Trophoblast cell (in vitro differentiated cells and primary cell): ENCODE data around the gene RFX8. TPM values are rescaled to one million over a fixed set of nuclear protein-coding genes. Genes with fewer than 3 reads are reported as not detected.

Experiments
- DNase-seq, 2 donors: peaks; one replicate each; pipeline ENCODE4 v3.0.0-alpha.2; 2016
- H2AFZ ChIP-seq: 2 replicates; pipeline ENCODE4 v1.6.1; 2013; ENCODE audit warnings: low read length, moderate library complexity, mild to moderate bottlenecking; ENCODE audit not compliant: insufficient read depth, poor library complexity
- H2AK5ac ChIP-seq: 2 replicates; pipeline ENCODE4 v1.6.1; 2013; ENCODE audit warnings: mild to moderate bottlenecking, low read length
- H2BK120ac ChIP-seq: 2 replicates; pipeline ENCODE4 v1.6.1; 2013; ENCODE audit warnings: low read length, mild to moderate bottlenecking, moderate library complexity; ENCODE audit not compliant: insufficient read depth, poor library complexity
- H2BK12ac ChIP-seq: 2 replicates; pipeline ENCODE4 v1.6.1; 2013; ENCODE audit warnings: mild to moderate bottlenecking, low read length, moderate library complexity
- H2BK5ac ChIP-seq: 2 replicates; pipeline ENCODE4 v1.6.1; 2013; ENCODE audit warnings: low read length, low read depth, moderate library complexity, mild to moderate bottlenecking; ENCODE audit not compliant: poor library complexity
- H3K14ac ChIP-seq: 2 replicates; pipeline ENCODE4 v1.6.1; 2013; ENCODE audit warnings: mild to moderate bottlenecking, low read length
- H3K18ac ChIP-seq: 2 replicates; pipeline ENCODE4 v1.6.1; 2013; ENCODE audit warnings: mild to moderate bottlenecking, low read length
- H3K23ac ChIP-seq: 2 replicates; pipeline ENCODE4 v1.6.1; 2013; ENCODE audit warnings: low read length
- H3K27ac ChIP-seq: 2 replicates; pipeline ENCODE4 v1.5.1; 2013; ENCODE audit warnings: low read depth, mild to moderate bottlenecking, inconsistent platforms, low read length, moderate library complexity
- H3K27me3 ChIP-seq: 2 replicates; pipeline ENCODE4 v1.6.1; 2013; ENCODE audit warnings: inconsistent platforms, mild to moderate bottlenecking, low read length, moderate library complexity; ENCODE audit not compliant: insufficient read depth
- H3K36me3 ChIP-seq, 2 experiments: 1 replicate in 1 of 2; 2 replicates in 1 of 2; pipeline ENCODE4 v1.6.1; 2013; ENCODE audit warnings: low read length in 2 of 2, mild to moderate bottlenecking in 2 of 2, moderate library complexity in 1 of 2; ENCODE audit not compliant: insufficient read depth in 2 of 2, control insufficient read depth in 1 of 2
- H3K4ac ChIP-seq: 2 replicates; pipeline ENCODE4 v1.6.1; 2013; ENCODE audit warnings: low read depth, mild to moderate bottlenecking, low read length, moderate library complexity
- H3K4me1 ChIP-seq, 2 experiments: 1 replicate in 1 of 2; 2 replicates in 1 of 2; pipeline ENCODE4 v1.6.1; 2013; ENCODE audit warnings: low read length in 2 of 2, mild to moderate bottlenecking in 2 of 2, moderate library complexity in 1 of 2; ENCODE audit not compliant: insufficient read depth in 2 of 2, control insufficient read depth in 1 of 2
- H3K4me2 ChIP-seq: 2 replicates; pipeline ENCODE4 v1.6.1; 2013; ENCODE audit warnings: inconsistent platforms, mild to moderate bottlenecking, low read length, moderate library complexity
- H3K4me3 ChIP-seq: 2 replicates; pipeline ENCODE4 v1.5.1; 2013; ENCODE audit warnings: mild to moderate bottlenecking, low read depth, low read length, inconsistent platforms
- H3K79me1 ChIP-seq: one replicate; pipeline ENCODE4 v1.6.1; 2013; ENCODE audit warnings: low read length
- H3K79me2 ChIP-seq: 2 replicates; pipeline ENCODE4 v1.6.1; 2013; ENCODE audit warnings: low read length, mild to moderate bottlenecking; ENCODE audit not compliant: control insufficient read depth, insufficient read depth, poor library complexity
- H3K9ac ChIP-seq: 2 replicates; pipeline ENCODE4 v1.6.1; 2013; ENCODE audit warnings: mild to moderate bottlenecking, low read length
- H3K9me3 ChIP-seq: 2 replicates; pipeline ENCODE4 v1.6.1; 2013; ENCODE audit warnings: low read depth, mild to moderate bottlenecking, control low read depth, inconsistent platforms, low read length; ENCODE audit not compliant: insufficient read depth
- H4K12ac ChIP-seq: 2 replicates; pipeline ENCODE4 v1.6.1; 2013; ENCODE audit warnings: low read depth, mild to moderate bottlenecking, low read length, moderate library complexity
- H4K8ac ChIP-seq: 2 replicates; pipeline ENCODE4 v1.6.1; 2013; ENCODE audit warnings: low read depth, mild to moderate bottlenecking, low read length, moderate library complexity
- H4K91ac ChIP-seq: one replicate; pipeline ENCODE4 v1.6.1; 2013; ENCODE audit warnings: low read depth, mild to moderate bottlenecking, low read length, moderate library complexity
- WGBS: extraction: QIAGEN DNeasy Blood & Tissue Kit; methylation state at CpG from one replicate; pipeline ENCODE4 v1.1.7; 2013; ENCODE audit warnings: missing lambda C conversion rate; ENCODE audit not compliant: insufficient read length, insufficient coverage; ENCODE audit errors: extremely low coverage; 5-methylcytosine and 5-hydroxymethylcytosine counted together
- polyA plus RNA-seq: library from polyadenylated mRNA; stranded (reverse); fragments of 200-250 nt; gene quantifications from 2 replicates; pipeline ENCODE4 v1.2.3, GENCODE V29; 2013

The RFX8 gene
- polyA plus RNA-seq: 0.01 and 0.03 TPM in 2 replicates

GRCh38 chr2:101474731-101475384, at the start of gene RFX8:
RFX8 (minus strand) TSS chr2:101475112; CDS start chr2:101466848, 8,264 bp downstream.
- no peaks in the 10 kb centered on the region for H3K79me1 ChIP-seq
- H2BK12ac ChIP-seq: no peak within 1 kb of the TSS
- peak within 1 kb of the TSS; percentile 62 for H3K4me3 ChIP-seq
- H3K14ac ChIP-seq: no peak within 1 kb of the TSS
- no peak within 1 kb of the TSS for H3K23ac ChIP-seq
- H3K27me3 ChIP-seq: peaks cover 17% of the 10 kb centered on the region
- H3K18ac ChIP-seq: no peak within 1 kb of the TSS
- no peak within 1 kb of the TSS for H3K4ac ChIP-seq
- no peak within 1 kb of the TSS for H2AK5ac ChIP-seq
- no peak within 1 kb of the TSS for H4K12ac ChIP-seq
- no peak within 1 kb of the TSS for H2BK120ac ChIP-seq
- H3K9ac ChIP-seq: no peak within 1 kb of the TSS
- H3K79me2 ChIP-seq: no peaks in the 10 kb centered on the region
- no peak within 1 kb of the TSS for H4K91ac ChIP-seq
- peaks cover 7 to 9% of the 10 kb centered on the region in 2 experiments for H3K4me1 ChIP-seq
- H3K36me3 ChIP-seq: no peaks in the 10 kb centered on the region
- H4K8ac ChIP-seq: peak within 1 kb of the TSS; percentile 23
- peak in 1 of 2 donors; percentile 55 for DNase-seq
- H3K9me3 ChIP-seq: no peaks in the 10 kb centered on the region
- no peak within 1 kb of the TSS for H3K27ac ChIP-seq
- peak within 1 kb of the TSS; percentile 76 for H3K4me2 ChIP-seq
- WGBS: no CpG with 5 or more reads among the region's 20 CpGs
- H2BK5ac ChIP-seq: no peak within 1 kb of the TSS
- H2AFZ ChIP-seq: peak within 1 kb of the TSS; percentile 78

- no CpG with 5 or more reads among the region's 8 CpGs for WGBS
- H3K9me3 ChIP-seq: peaks cover 3% of the 10 kb centered on the region
- H3K4me3 ChIP-seq: no peak overlapping the region
- no peak overlapping the region for H2BK12ac ChIP-seq
- H3K23ac ChIP-seq: no peak overlapping the region
- no peak overlapping the region for H2BK5ac ChIP-seq
- H3K9ac ChIP-seq: no peak overlapping the region
- no peak overlapping the region for H3K18ac ChIP-seq
- no peak overlapping the region for H2BK120ac ChIP-seq
- H4K12ac ChIP-seq: no peak overlapping the region
- peaks cover 0 to 4% of the 10 kb centered on the region in 2 experiments for H3K4me1 ChIP-seq
- no peaks in the 10 kb centered on the region for H3K36me3 ChIP-seq
- DNase-seq: no peak
- H3K4me2 ChIP-seq: no peak overlapping the region
- no peak overlapping the region for H3K27ac ChIP-seq
- no peak overlapping the region for H2AFZ ChIP-seq
- no peak overlapping the region for H2AK5ac ChIP-seq
- H3K27me3 ChIP-seq: no peaks in the 10 kb centered on the region
- H3K4ac ChIP-seq: no peak overlapping the region
- no peak overlapping the region for H4K91ac ChIP-seq
- H3K14ac ChIP-seq: no peak overlapping the region
- peaks cover 3% of the 10 kb centered on the region for H3K79me1 ChIP-seq
- no peaks in the 10 kb centered on the region for H3K79me2 ChIP-seq
- no peak overlapping the region for H4K8ac ChIP-seq
Measured at GRCh38 chr2:101521487-101521886, 46.6 kb upstream of the RFX8 start.

GRCh38 chr2:101520246-101520645, 45.3 kb upstream of the RFX8 start:
- Histone ChIP-seq H3K79me2 (no peaks in the 10 kb centered on the region), H2BK120ac (no peak overlapping the region), H4K8ac (no peak overlapping the region), H2AK5ac (no peak overlapping the region), H4K91ac (no peak overlapping the region), H3K4ac (no peak overlapping the region), H3K36me3 (no peaks in the 10 kb centered on the region), H3K27ac (no peak overlapping the region), H4K12ac (no peak overlapping the region), H3K4me1 (peaks cover 0 to 4% of the 10 kb centered on the region in 2 experiments), H3K79me1 (peaks cover 3% of the 10 kb centered on the region), H3K4me3 (no peak overlapping the region), H3K9me3 (peaks cover 3% of the 10 kb centered on the region), H3K14ac (no peak overlapping the region), H3K18ac (no peak overlapping the region), H3K9ac (no peak overlapping the region), H2BK5ac (no peak overlapping the region), H3K27me3 (no peaks in the 10 kb centered on the region), H3K23ac (no peak overlapping the region), H2AFZ (no peak overlapping the region), H3K4me2 (no peak overlapping the region), H2BK12ac (no peak overlapping the region)
- no peak for DNase-seq
- no CpG with 5 or more reads among the region's 3 CpGs for WGBS

- H3K27me3 ChIP-seq: no peaks in the 10 kb centered on the region
- H3K4me3 ChIP-seq: no peak overlapping the region
- H2BK5ac ChIP-seq: no peak overlapping the region
- peak in 1 of 2 donors; percentile 50 for DNase-seq
- peaks cover 0 to 4% of the 10 kb centered on the region in 2 experiments for H3K4me1 ChIP-seq
- peak overlapping the region; percentile 4 for H4K8ac ChIP-seq
- no peak overlapping the region for H3K14ac ChIP-seq
- H2AK5ac ChIP-seq: no peak overlapping the region
- H3K18ac ChIP-seq: no peak overlapping the region
- H2BK12ac ChIP-seq: no peak overlapping the region
- H4K12ac ChIP-seq: no peak overlapping the region
- H3K36me3 ChIP-seq: no peaks in the 10 kb centered on the region
- H3K4me2 ChIP-seq: peak overlapping the region; percentile 15
- peaks cover 3% of the 10 kb centered on the region for H3K79me1 ChIP-seq
- no peak overlapping the region for H4K91ac ChIP-seq
- H3K9ac ChIP-seq: no peak overlapping the region
- whole genome bisulfite sequencing: no CpG with 5 or more reads among the region's 16 CpGs
- H3K23ac ChIP-seq: no peak overlapping the region
- H3K79me2 ChIP-seq: no peaks in the 10 kb centered on the region
- peak overlapping the region; percentile 30 for H2AFZ ChIP-seq
- H2BK120ac ChIP-seq: no peak overlapping the region
- no peak overlapping the region for H3K4ac ChIP-seq
- H3K27ac ChIP-seq: no peak overlapping the region
- peaks cover 3% of the 10 kb centered on the region for H3K9me3 ChIP-seq
Measured at GRCh38 chr2:101518578-101519492, 43.9 kb upstream of the RFX8 start.
